Glomerular endothelial cell (primary cell): ENCODE data around the gene RNF111. TPM values are rescaled to one million over a fixed set of nuclear protein-coding genes. Genes with fewer than 3 reads are reported as not detected.
"Not testable (repeated sequence)": the region's sequence is repeated elsewhere in the genome, so short reads cannot be mapped to it uniquely, and the experiment has no call there.

Source experiments
- DNase-seq: peaks from one replicate; pipeline ENCODE4 v3.0.0-alpha.2; 2011; ENCODE audit warnings: low read depth, low spot score; ENCODE audit errors: extremely low read depth
- total RNA-seq: library from RNA; depleted of rRNA; stranded (reverse); fragments of >200 nt; gene quantifications from 2 replicates; pipeline ENCODE4 v1.2.3, GENCODE V29; 2015

RNF111 gene
- total RNA-seq, 1 donor from 2014 or later = 30.6 TPM

DNA sequence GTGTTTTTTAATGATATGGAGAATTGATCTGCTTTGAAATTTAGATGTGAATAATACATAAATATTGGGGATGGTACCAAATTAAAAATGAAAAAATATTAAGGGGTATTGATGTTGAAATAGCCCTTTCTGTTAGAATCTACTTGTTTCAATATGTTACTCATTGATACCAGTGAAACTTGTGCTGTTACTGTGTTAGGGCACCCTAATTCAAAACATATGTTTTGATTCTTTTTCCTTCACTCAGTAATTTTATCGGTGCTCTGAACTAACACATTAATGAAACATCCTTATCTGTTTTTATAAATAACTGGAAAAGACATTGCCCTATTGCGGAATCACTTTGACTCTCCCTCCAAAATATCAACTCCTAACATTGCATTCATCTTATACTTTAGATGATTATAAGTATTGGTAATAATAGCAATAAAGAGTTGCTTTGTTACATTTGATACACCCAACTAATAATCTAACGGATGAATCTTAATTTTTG, 65.5 kb downstream of the RNF111 start:
- DNase-seq = no peak

DNA sequence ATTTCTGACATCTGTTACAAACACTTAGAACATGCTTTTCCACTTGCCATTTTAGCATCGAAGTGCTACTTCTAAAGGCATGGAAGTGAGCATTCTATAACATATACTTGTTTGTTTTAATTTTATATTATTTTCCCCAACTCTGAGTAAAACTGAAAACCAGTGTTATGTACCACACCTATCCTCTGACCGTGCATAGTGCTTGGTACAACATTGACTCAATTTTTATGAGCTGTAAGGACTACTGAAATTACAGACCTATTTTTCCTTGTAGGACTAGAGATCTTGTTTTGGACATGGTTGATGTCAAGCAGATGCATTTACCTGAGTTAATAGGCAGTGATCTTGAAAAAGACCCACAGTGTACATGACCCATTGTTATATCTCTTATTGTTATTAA, 66.0 kb downstream of the RNF111 start:
- DNase-seq = no peak

DNA sequence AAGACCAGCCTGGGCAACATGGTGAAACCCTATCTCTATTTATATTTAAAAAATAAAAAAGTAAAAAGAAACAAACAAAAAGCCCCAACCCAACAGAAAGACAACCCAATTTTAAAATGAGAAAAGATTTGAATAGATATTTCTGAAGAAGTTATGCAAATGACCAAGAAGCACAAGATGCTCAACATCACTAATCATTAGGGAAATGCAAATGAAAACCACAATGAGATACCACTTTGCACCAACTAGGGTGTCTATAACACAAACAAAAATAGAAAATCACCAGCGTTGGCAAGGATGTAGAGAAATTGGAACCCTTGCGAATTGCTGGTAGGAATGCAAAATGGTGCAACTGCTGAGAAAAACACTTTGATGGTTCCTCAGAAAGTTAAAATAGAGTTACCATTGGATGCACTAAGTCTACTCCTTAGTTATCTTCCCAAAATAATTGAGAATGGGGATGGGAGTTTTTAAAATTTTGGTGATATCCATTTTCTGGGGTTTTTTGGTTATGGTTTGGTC, 71.7 kb downstream of the RNF111 start:
- no peak for DNase-seq

DNA sequence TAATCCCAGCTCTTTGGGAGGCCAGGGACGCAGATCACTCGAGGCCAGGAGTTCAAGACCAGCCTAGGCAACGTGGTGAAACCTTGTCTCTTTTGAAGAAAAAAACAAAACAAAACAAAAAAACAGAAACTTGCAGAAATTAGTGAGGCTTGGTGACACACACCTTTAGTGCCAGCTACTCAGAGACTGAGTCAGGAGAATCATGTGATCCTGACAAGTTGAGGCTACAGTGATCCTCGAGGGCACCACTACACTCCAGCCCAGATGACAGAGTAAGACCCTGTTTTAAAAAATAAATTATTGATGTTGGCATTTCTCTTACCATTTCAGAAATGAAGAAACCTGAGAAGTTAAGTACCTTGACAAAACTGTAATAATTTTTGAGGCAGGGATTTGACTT, 72.9 kb downstream of the RNF111 start:
- no peak for DNase-seq

DNA sequence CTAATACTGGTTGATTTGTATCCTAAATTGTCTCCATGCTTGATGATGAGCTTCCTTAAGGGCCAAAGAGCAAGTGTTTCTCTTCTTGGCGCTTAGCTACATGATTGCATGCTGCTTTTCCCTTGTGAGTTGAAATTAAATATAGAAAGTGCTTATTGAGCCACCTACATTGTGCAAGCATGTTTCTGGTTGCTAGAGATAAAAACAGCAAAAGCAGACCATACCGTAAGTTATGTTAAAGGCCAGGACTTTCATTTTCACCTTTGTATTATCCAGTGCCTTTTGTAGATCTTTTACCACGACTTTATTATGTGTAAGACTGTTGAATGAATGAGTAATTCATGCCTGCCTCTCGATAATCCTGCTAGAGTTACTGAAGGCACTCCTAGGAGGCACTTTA, 75.6 kb downstream of the RNF111 start:
- no peak for DNase-seq

DNA sequence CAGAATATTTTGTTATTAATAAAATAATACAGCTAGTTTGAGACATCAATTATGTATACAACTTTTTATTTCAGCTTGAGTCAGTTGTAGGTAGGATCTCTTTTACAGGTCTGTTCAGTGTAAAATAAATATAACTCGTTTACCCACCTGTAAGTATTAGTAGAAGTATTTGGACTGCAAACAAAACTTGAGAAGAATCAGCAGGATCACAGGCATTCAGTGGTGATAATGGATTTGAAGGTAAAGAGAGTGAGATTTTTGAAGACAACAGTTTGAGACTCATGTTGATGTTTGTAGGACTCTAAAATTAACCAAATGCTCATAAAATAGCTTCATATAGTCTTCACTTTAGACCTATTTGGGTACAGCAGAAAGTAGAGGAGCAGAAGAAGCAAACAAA, 82.0 kb downstream of the RNF111 start:
- DNase-seq = no peak

DNA sequence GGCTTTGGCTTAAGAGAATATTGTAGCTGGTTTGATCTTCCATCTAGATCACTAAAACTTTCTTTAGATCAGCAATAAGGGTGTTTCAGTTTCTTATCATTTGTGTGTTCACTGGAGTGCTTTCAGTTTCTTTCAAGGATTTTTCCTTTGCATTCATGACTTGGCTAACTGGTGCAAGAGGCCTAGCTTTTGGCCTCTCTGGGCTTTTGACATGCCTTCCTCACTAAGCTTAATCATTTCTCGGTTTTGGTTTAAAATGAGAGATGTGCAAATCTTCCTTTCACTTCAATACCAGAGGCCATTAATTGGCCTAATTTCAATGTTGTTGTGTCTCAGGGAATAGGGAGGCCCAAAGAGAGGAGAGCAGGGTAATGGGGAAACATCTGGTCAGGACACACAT, 87.1 kb downstream of the RNF111 start:
- DNase-seq = no peak

DNA sequence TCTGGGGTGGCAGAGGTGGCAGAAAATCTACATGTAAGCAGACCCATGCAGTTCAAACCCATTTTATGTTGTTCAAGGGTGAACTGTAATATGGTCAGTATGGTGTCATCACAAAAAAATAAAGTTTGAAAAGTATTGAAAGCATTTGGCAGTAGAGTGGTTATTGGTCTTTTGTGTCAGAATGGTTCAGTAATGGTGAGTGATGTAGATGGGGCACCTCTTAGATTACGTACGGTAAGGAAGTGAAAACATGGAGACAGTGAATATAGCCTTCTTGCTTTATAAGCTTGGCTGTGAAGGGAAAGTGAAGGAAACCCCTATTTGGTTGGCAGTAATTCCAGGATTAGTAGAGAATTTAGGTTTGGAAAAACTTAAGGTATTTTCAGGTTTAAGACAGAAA, 100.3 kb downstream of the RNF111 start:
- DNase-seq = no peak

DNA sequence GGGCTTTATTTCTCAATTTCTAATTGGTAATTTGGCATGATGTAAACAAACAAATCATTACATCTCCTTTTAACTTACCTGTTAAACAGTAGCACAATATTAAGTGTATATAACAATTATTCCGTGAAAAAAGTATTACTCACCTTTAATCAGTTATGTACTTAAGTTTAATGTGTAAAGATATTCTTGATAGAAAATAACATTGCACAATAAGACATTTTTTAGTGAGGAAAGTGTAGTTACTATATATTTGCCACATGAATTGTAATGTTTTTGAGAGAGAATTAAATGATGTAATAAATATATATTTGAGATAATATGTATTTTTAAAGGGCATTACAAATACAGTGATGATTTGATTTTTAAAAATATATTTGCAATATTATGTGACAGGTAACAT, 106.6 kb downstream of the RNF111 start:
- no peak for DNase-seq

DNA sequence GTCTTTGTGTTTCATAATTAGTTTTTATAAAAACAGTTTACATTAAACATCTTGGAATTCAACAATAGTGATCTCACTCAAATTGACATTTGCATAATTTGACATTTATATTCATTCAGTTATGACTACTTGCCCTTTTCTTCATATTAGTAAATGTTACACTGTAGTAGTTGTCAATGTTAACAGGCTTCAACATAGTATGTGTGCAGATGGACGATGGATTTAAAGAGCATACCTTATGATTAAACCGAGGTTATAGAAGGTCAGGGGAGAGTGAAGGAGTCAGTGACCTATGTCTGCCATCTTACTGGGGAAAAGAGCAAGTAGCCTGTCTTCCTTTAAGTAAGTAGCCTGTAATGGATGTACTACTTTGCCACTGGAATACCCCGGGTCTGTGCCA, 109.0 kb downstream of the RNF111 start:
- no peak for DNase-seq

DNA sequence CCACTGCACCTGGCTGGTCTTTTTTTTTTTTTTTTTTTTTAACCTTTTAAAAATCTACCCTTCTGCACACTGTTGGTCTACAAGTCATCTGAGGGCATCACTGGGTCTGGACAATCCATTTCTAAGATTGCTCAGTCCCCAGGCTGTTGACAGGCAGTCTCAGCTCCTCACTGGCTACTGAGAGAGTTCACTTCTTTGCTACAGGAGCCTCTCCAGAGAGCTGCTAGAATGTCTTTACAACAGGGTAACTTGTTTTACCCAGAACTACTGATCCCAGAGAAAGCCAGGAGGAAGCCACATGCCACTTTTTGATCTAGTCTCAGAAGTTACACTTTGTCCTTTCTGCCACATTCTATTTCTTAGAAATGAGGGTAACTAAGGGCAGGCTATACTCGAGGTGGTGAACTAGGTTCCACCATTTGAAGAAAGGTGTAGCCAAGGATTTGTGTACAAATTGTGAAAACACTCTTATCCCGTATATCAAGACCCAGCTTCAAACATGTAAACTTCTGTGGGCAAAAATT, 111.8 kb downstream of the RNF111 start:
- no peak for DNase-seq

DNA sequence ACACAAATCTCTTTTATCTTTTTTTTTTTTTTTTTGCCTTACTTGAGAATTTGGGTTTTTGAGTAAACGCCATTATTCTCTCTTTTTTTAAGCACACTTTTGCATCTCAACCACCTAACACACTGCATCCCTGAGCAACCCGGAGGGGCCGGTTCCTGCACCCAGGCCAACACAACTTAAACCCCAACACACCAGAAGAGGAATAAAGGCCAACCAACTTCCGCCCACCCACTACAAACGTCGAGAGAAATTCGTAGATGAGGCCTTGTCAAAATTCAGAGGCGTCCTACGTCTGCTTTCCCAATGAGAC, 117.1 kb downstream of the RNF111 start:
- DNase-seq = no peak

DNA sequence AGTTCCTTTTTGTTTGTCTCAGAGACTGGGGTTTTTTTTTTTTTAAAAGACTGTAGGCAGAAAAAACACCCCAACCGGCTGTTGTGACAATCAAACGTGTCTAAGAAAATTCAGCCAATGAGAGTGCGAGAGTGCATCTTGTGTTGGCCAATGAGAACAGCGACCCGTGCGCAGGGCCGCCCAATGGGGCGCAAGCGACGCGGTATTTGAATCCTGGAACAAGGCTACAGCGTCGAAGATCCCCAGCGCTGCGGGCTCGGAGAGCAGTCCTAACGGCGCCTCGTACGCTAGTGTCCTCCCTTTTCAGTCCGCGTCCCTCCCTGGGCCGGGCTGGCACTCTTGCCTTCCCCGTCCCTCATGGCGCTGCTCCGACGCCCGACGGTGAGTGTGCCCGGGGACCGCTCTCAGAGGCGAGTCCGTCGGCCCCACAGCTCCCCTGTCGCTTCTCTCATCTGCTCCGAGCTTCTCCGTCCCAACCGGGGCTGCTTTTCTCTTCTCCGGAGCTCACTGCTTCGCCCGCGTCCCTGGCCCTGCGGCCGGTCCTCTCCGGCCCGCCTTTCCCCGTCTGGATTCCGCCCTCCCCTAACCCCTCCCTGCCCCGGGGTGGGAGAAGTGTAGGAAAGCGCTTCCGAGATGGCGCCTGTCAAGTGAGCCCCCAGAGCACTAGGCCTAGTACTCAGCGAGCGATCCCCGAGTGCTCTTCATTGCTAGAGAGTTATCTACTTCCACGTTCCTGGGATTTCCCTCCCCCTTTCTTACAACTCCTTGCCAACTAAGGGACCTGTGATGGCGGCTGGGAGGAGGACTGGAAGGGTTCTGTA, 117.7 kb downstream of the RNF111 start, which contains the start of gene CCNB2:
TSS of gene CCNB2 (plus strand) at position 235 of the 821 bp plus-strand sequence. CDS start at position 358, 123 bp downstream.
- peak; percentile 81 for DNase-seq

DNA sequence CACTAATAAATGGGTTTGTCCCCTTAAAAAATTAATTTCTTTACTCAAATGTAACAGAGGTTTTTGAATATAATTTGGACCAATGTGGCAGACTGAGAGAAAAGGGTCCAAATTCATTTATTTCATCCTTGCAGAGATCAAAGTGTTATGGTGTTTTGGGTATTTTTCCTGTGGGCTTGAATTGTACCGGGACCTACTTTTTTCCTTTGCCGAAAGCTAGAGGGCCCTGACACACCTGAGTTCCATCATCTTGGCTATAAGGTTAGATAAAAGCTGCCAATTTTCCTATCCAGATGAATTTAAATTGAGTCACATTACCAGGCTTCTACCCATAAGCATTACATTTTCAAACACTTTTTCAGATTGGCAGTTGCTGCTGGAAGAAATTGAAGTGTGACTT, 118.4 kb downstream of the RNF111 start:
- no peak for DNase-seq

DNA sequence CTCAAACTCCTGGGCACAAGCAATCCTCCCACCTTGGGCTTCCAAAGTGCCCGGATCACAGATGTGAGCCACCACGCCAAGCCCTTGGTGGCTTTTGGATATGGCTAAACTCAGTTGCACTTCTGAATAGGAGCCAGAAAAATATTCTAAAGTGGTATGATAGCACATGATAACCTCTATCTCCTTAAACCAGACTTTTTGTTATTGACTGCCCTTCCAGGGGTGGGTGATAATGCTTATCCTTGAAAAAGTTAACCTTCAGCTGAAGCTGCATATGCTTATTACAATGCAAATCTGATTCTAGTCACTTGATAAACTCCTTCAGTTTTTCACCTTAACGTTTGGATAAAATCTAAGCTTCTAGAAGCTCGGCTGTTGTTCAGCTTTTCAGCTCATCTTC, 123.8 kb downstream of the RNF111 start:
- no peak for DNase-seq

DNA sequence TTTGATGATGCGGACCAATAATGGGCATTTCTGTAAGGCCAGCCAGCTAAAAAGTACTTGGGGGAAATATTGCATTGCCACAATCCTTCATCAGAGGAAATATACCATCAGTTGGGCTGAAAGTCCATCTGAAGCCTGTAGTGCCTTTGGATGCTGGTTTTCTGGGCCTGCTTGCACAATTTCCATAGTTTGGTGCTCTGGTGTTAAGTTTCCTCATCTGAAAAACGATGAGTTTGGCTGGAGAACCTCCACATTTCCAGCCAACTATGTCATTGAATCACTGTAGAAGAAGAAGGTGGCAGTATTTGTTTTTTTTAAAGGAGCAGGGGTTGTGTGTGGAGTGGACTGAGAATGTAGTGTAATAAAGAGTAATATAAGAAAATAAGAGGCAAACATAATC, 127.6 kb downstream of the RNF111 start:
- DNase-seq = no peak

DNA sequence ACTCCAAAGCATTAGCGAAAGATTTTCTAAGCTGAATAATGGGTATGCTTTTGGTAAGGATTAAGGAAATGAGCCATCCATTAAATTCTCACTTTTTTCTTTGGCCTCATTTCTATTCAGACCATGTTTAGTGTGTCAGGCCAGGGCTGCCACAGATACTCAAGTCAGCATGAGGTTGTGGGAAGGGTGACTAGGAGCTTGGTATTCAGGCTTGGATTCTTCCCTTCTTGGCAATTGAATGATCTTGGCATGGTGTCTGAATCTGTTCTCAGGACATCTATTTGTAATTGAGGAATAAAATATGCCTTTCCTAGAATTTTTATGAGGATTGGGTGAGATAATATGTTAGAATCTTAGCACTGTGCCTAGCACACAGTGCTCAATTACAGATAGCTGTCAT, 128.7 kb downstream of the RNF111 start:
- DNase-seq = no peak

DNA sequence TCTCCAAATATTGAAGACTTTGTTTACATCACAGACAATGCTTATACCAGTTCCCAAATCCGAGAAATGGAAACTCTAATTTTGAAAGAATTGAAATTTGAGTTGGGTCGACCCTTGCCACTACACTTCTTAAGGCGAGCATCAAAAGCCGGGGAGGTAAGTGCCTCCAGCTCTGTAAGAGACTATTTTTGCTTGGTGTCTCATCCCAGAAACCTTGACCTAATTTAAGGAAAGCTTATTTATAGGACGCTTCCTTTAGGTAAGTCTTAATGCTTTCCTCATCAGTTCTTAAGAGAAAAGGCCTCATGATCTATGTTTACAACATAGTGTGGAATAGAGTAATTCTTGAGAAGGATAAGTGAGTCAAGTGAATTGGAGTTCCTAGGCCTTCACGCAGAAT, 129.3 kb downstream of the RNF111 start:
- DNase-seq = no peak

DNA sequence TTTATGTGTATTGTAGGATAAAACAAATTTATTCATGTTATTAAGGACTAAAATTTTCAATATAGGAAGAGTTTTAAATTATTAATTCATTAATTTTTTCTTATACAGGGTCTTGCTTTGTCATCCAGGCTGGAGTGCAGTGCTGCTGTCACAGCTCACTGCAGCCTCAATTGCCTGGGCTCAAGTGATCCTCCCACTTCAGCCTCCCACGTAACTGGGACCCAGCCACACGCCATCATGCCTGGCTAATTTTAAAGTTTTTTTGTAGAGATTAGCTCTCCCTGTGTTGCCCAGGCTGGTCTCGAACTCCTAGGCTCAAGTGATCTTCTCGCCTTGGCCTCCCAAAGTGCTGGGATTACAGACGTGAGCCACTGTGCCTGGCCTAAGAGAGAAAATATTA, 132.2 kb downstream of the RNF111 start:
- DNase-seq = no peak

DNA sequence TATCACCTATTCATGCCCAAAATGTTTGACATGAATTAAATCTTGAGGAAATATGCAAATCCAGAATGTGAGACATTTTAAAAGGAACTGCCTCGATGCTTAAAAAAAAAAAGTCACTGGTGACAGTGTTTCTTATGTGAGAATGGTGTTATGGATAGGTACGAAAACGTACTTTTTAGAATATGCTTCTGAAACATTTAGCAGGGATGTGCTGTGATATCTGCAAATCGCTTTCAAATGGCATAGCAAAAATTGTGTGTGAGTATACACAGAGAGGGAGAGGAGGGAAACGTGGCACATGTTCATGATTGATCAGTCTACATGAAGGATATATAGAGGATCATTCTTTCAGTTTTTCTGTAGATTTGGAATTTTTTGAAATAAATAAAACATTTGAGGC, 133.5 kb downstream of the RNF111 start:
- no peak for DNase-seq

DNA sequence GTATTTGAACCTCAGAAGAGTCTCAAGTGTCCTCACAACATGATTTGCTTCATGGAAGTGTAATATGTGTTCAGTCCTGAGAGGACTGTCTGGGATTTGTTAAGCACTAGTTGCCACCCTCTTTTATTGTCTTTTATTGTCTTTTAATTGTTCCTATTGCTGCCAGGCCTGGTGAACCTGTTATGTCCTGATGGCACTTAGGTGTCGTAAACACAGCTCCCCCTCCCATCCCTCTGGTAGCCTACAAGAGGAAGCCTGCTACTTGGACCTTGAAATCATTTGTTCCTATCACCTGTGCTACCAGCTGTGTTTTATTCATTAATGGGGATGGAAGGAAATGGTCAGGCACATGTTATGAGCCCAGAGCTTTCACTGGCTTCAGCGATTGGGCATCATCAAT, 136.8 kb downstream of the RNF111 start:
- DNase-seq = no peak

DNA sequence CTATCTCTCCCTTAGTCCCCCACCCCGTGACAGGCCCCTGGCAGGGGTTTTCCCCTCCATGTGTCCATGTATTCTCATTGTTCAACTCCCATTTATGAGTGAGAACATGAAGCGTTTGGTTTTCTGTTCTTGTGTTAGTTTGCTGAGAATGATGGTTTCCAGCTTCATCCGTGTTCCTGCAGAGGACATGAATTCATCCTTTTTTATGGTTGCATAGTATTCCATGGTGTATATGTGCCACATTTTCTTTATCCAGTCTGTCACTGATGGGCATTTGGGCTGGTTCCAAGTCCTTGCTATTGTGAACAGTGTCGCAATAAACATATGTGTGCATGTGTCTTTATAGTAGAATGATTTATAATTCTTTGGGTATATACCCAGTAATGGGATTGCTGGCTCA, 138.2 kb downstream of the RNF111 start:
- DNase-seq = not testable (repeated sequence)
